Stimulated activated naive CD8-positive, alpha-beta T cell treated with anti-CD3 and anti-CD28 coated beads, Interleukin-15, Interleukin-2, amounts not matched to agents 100 ng/mL and 50 ng/mL, for 24 hours (primary cell): Measurements from ENCODE around the gene SLC9A9.
A peak's percentile ranks its signal among the peaks of the same experiment; 100 is the strongest.

Experiments used
- H3K27ac Mint-ChIP-seq: one replicate; pipeline ENCODE4 v1.8.0; 2021; ENCODE audit warnings: mild to moderate bottlenecking, mixed read lengths
- H3K27me3 Mint-ChIP-seq: one replicate; pipeline ENCODE4 v1.8.0; 2021; ENCODE audit warnings: mixed read lengths
- H3K36me3 Mint-ChIP-seq: one replicate; pipeline ENCODE4 v1.8.0; 2021; ENCODE audit warnings: low read depth, mixed read lengths
- H3K4me1 Mint-ChIP-seq: one replicate; pipeline ENCODE4 v1.8.0; 2021; ENCODE audit warnings: low read depth, mixed read lengths
- H3K4me3 Mint-ChIP-seq: one replicate; pipeline ENCODE4 v1.8.0; 2021; ENCODE audit warnings: mild to moderate bottlenecking, mixed read lengths
- H3K9me3 Mint-ChIP-seq: one replicate; pipeline ENCODE4 v1.8.0; 2021; ENCODE audit warnings: mixed read lengths

The SLC9A9 gene

GRCh38 chr3:143856252-143856970 is 8.1 kb upstream of the SLC9A9 start:
- H3K4me1 Mint-ChIP-seq: peaks cover 11% of the 10 kb centered on the region
- no peak overlapping the region for H3K27ac Mint-ChIP-seq

GRCh38 chr3:143855183-143855582 is 6.9 kb upstream of the SLC9A9 start:
- H3K27ac Mint-ChIP-seq: no peak overlapping the region
- H3K4me3 Mint-ChIP-seq: no peak overlapping the region
- no peaks in the 10 kb centered on the region for H3K9me3 Mint-ChIP-seq
- no peaks in the 10 kb centered on the region for H3K36me3 Mint-ChIP-seq
- no peaks in the 10 kb centered on the region for H3K27me3 Mint-ChIP-seq
- peaks cover 17% of the 10 kb centered on the region for H3K4me1 Mint-ChIP-seq

More at GRCh38 chr3:143856252-143856970, 8.1 kb upstream of the SLC9A9 start:
- H3K27me3 Mint-ChIP-seq: peaks cover 8% of the 10 kb centered on the region
- no peaks in the 10 kb centered on the region for H3K9me3 Mint-ChIP-seq
- H3K36me3 Mint-ChIP-seq: no peaks in the 10 kb centered on the region
- H3K4me3 Mint-ChIP-seq: no peak overlapping the region

GRCh38 chr3:143851331-143852017 is 3.2 kb upstream of the SLC9A9 start:
- H3K27me3 Mint-ChIP-seq: no peaks in the 10 kb centered on the region
- H3K4me1 Mint-ChIP-seq: peaks cover 52% of the 10 kb centered on the region
- no peak overlapping the region for H3K27ac Mint-ChIP-seq
- H3K9me3 Mint-ChIP-seq: no peaks in the 10 kb centered on the region
- H3K4me3 Mint-ChIP-seq: no peak overlapping the region
- H3K36me3 Mint-ChIP-seq: no peaks in the 10 kb centered on the region

GRCh38 chr3:143850877-143851276 is 2.6 kb upstream of the SLC9A9 start:
- peaks cover 56% of the 10 kb centered on the region for H3K4me1 Mint-ChIP-seq
- no peak overlapping the region for H3K27ac Mint-ChIP-seq
- no peaks in the 10 kb centered on the region for H3K36me3 Mint-ChIP-seq
- no peaks in the 10 kb centered on the region for H3K27me3 Mint-ChIP-seq
- no peaks in the 10 kb centered on the region for H3K9me3 Mint-ChIP-seq
- H3K4me3 Mint-ChIP-seq: no peak overlapping the region

DNA sequence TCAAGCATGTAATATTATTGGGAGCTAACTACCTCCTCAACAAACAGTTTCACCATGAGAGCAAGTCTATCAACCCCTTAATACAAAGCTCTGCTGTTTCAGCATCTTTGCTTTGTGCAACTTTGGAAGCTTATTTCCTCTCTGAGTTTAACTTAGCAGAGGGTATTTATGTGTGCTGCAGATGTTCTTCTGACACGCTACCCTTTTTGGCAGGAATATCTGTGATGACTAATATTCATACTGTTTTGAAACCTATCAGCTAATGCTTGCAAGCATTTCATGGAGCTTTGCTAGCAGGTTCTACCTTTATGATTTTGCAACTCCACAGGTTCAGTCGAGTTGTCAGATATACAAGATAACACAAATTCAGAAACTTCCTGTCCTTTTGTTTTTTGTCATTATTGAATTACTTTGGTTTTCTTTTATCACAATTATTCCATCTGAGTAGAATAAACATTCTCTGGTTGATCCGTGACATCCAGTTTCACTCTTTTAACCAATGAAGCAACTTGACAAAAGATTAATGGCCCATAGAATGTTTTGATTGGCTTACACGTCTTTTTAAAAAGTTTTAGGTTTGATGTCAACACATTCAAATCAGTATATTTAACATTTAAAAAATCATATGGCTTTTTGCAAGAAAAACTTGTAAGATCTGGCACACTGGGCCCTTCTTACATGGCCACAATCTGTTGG is 1.7 kb upstream of the SLC9A9 start:
- no peak overlapping the region for H3K4me3 Mint-ChIP-seq
- H3K27ac Mint-ChIP-seq: no peak overlapping the region
- peaks cover 57% of the 10 kb centered on the region for H3K4me1 Mint-ChIP-seq

DNA sequence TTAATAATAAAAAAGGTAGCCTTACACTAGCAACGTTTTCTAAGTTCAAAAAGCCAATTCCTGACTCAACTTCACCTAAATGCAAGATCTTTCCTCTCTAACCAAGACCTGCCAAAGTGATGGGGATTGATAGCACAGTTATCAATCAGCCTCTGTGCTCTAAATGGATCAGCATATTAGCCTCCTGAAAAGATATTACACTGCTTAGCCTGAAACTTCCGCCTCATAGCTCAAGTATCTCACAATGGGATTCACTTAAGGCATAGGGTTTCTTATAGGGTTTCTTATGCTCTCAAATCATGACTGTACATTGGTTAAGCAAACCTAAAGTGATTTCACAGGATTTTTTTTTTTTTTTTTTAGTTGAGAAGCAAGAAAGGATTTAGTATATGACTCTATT is 436 bp upstream of the SLC9A9 start:
- Mint-ChIP-seq H3K4me3 (peak overlapping the region; percentile 94), H3K27ac (peak overlapping the region; percentile 45), H3K4me1 (peaks cover 60% of the 10 kb centered on the region), H3K36me3 (no peaks in the 10 kb centered on the region), H3K27me3 (no peaks in the 10 kb centered on the region), H3K9me3 (no peaks in the 10 kb centered on the region)

More for the DNA sequence above, 1.7 kb upstream of the SLC9A9 start:
- H3K27me3 Mint-ChIP-seq: no peaks in the 10 kb centered on the region
- H3K36me3 Mint-ChIP-seq: no peaks in the 10 kb centered on the region
- H3K9me3 Mint-ChIP-seq: no peaks in the 10 kb centered on the region

DNA sequence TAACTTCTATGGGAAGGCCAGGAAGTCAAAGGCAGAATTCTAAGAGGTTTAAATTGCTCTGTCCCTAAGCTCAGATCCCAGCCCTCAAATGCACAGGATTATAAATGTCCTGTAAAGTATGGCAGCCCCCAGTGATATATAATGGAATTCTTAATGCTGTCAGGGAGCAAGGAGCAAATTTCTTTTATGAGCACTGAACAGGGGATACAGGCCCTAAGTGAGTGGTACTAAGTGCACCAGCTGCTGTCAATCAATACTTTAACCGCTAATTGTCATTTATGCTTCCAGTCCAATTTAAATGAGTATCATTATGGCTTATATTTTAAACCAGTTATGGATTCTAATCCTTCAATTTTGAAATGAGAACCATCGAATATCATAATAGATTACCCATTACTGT is 4.7 kb downstream of the SLC9A9 start:
- Mint-ChIP-seq H3K9me3 (no peaks in the 10 kb centered on the region), H3K27me3 (no peaks in the 10 kb centered on the region), H3K4me1 (peaks cover 45% of the 10 kb centered on the region), H3K27ac (no peak overlapping the region), H3K36me3 (no peaks in the 10 kb centered on the region), H3K4me3 (no peak overlapping the region)

DNA sequence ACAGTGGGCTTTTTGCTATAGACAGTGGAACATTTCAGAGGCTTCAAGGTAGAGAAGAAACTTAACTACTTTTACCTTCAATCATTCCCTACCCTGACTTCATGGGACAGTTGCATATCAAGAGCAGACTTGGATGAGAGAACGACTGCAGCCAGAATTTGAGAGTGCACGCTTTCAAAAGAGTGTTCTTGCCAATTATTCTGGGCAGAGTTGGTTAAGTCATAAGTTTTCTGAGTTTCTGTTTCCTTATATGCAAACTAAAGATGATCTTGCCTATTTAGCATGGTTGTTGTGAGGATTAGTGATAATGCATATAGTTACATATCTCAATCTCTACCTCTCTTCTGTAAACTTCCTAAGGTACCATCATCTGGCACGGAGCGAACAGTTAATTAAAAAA is 7.6 kb downstream of the SLC9A9 start:
- Mint-ChIP-seq H3K4me1 (peaks cover 21% of the 10 kb centered on the region), H3K4me3 (no peak overlapping the region), H3K9me3 (no peaks in the 10 kb centered on the region), H3K36me3 (no peaks in the 10 kb centered on the region), H3K27ac (no peak overlapping the region), H3K27me3 (no peaks in the 10 kb centered on the region)

GRCh38 chr3:143839980-143840379 is 8.3 kb downstream of the SLC9A9 start:
- H3K36me3 Mint-ChIP-seq: no peaks in the 10 kb centered on the region
- no peaks in the 10 kb centered on the region for H3K27me3 Mint-ChIP-seq
- no peaks in the 10 kb centered on the region for H3K9me3 Mint-ChIP-seq
- H3K4me1 Mint-ChIP-seq: peaks cover 14% of the 10 kb centered on the region
- no peak overlapping the region for H3K4me3 Mint-ChIP-seq
- H3K27ac Mint-ChIP-seq: no peak overlapping the region

DNA sequence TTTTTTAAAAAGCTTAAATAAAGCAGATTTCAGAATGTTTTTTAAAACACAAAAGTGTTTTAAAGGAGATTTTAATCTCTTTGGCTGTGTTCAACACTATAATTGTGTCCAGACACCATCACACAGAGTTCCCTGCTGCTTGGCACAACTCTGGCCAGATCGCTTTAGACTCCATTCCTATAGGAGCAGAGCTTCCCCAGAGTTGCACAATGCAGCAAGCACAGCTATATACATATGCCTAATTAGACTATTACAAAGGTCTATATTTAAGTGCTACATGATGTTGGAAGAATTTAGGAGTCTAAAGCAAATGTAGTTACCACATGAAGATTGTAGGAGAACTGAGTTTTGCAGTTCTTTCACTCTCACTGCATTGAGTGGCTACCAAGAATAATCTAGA is 11.2 kb downstream of the SLC9A9 start:
- Mint-ChIP-seq H3K4me3 (no peak overlapping the region), H3K9me3 (no peaks in the 10 kb centered on the region), H3K27me3 (no peaks in the 10 kb centered on the region), H3K4me1 (peaks cover 16% of the 10 kb centered on the region), H3K27ac (no peak overlapping the region), H3K36me3 (no peaks in the 10 kb centered on the region)

DNA sequence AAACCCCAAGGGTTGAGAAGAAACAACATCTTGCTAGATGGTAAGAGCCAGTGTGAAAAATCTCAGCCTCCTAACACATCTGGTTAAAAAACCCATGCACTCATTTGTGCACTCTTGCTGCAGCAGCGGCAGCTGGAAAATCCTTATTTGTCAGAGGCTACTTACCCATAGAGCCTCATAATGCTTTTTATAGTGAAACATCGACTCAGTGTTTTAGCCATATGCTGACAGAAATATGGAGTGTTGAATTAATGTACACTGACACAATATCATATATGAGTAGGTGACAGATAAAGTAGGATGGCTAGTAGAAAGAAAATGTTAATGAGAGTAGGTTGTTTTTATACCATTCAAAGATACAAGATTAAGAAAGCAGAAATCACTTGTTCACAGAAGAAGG is 13.0 kb downstream of the SLC9A9 start:
- peaks cover 1% of the 10 kb centered on the region for H3K36me3 Mint-ChIP-seq
- no peak overlapping the region for H3K4me3 Mint-ChIP-seq
- no peak overlapping the region for H3K27ac Mint-ChIP-seq
- no peaks in the 10 kb centered on the region for H3K27me3 Mint-ChIP-seq
- no peaks in the 10 kb centered on the region for H3K9me3 Mint-ChIP-seq
- H3K4me1 Mint-ChIP-seq: peaks cover 29% of the 10 kb centered on the region

DNA sequence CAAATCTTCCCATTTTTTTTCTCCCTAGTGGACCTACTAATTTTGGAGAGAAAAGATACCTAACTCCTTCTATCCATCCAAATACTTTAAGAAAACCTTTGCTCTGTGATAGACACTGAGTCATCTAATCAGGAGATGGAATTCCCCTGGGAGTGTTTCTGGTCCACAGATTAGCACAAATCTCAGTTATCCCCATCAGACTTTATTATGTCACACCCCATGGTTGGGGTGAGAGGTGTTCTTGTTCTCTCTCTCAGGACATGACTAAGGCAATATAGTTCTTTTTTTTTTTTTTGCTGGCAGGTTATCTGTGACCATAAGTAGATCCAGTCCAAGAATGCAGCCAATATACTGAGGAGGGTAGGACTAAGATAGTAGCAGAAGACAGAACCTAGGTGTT is 15.8 kb downstream of the SLC9A9 start:
- no peak overlapping the region for H3K4me3 Mint-ChIP-seq
- H3K4me1 Mint-ChIP-seq: peaks cover 26% of the 10 kb centered on the region
- peak overlapping the region; percentile 16 for H3K27ac Mint-ChIP-seq
- peaks cover 6% of the 10 kb centered on the region for H3K36me3 Mint-ChIP-seq
- H3K9me3 Mint-ChIP-seq: no peaks in the 10 kb centered on the region
- no peaks in the 10 kb centered on the region for H3K27me3 Mint-ChIP-seq

GRCh38 chr3:143831994-143832393 is 16.3 kb downstream of the SLC9A9 start:
- Mint-ChIP-seq H3K36me3 (peaks cover 6% of the 10 kb centered on the region), H3K4me1 (peaks cover 26% of the 10 kb centered on the region), H3K4me3 (no peak overlapping the region), H3K27me3 (no peaks in the 10 kb centered on the region), H3K27ac (no peak overlapping the region), H3K9me3 (no peaks in the 10 kb centered on the region)

GRCh38 chr3:143831208-143831607 is 17.1 kb downstream of the SLC9A9 start:
- Mint-ChIP-seq H3K27me3 (no peaks in the 10 kb centered on the region), H3K36me3 (peaks cover 11% of the 10 kb centered on the region), H3K4me3 (peak overlapping the region; percentile 17), H3K4me1 (peaks cover 33% of the 10 kb centered on the region), H3K27ac (no peak overlapping the region), H3K9me3 (peaks cover 7% of the 10 kb centered on the region)

DNA sequence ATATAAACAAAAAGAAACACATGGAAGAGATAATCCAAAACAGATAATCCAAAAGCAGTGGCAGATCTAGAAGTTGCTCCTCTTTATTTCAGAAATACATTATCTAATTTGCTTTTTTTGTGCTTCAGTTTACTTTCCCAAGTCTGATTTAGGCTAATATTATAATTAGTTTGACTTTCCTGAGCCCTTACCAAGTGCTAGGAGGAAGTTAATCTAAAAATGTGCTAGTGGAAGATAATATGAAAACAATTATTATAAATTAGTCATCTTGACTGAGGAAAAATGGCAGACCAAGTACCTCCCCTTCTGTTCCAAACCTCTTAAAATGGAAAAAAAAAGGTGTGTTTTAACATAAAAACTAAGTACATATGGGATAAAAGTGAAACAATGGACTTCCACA is 17.5 kb downstream of the SLC9A9 start:
- Mint-ChIP-seq H3K4me3 (no peak overlapping the region), H3K27ac (no peak overlapping the region)

More for the DNA sequence above, 17.5 kb downstream of the SLC9A9 start:
- peaks cover 38% of the 10 kb centered on the region for H3K4me1 Mint-ChIP-seq
- peaks cover 12% of the 10 kb centered on the region for H3K36me3 Mint-ChIP-seq
- peaks cover 8% of the 10 kb centered on the region for H3K9me3 Mint-ChIP-seq
- no peaks in the 10 kb centered on the region for H3K27me3 Mint-ChIP-seq
